CD14-positive monocyte (primary cell): Measurements from ENCODE around the gene MIEF1. TPM values are rescaled to one million over a fixed set of nuclear protein-coding genes. Genes with fewer than 3 reads are reported as not detected.

ENCODE experiments used
- DNase-seq, 3 donors: peaks; one replicate each; pipeline ENCODE4 v3.0.0-alpha.2; 2011 to 2022
- H2AFZ ChIP-seq: 2 replicates; pipeline ENCODE4 v1.6.0; 2012; ENCODE audit warnings: mild to moderate bottlenecking, low read depth, low read length, inconsistent platforms; ENCODE audit not compliant: insufficient read depth, poor library complexity, severe bottlenecking
- H3K27ac ChIP-seq, 2 donors: 1 replicate in 1 of 2; 2 replicates in 1 of 2; pipeline ENCODE4 v1.5.1; 2012 to 2013; ENCODE audit warnings: low read length in 2 of 2, control low read depth in 1 of 2, inconsistent platforms in 1 of 2, low read depth in 1 of 2, mild to moderate bottlenecking in 1 of 2
- H3K27me3 ChIP-seq, 2 donors: one replicate each; pipeline versions ENCODE4 v1.6.0 to v1.6.1; 2011 to 2013; ENCODE audit warnings: low read length in 2 of 2; ENCODE audit not compliant: control insufficient read depth in 2 of 2, insufficient read depth in 2 of 2
- H3K36me3 ChIP-seq, 2 donors: replicated peaks in 1 of 2; 1 replicate in 1 of 2; 2 replicates in 1 of 2; pipeline versions ENCODE4 v1.5.1 to v1.6.1; 2012 to 2013; ENCODE audit warnings: low read length in 2 of 2, control low read depth in 1 of 2, inconsistent platforms in 1 of 2, mild to moderate bottlenecking in 1 of 2; ENCODE audit not compliant: insufficient read depth in 2 of 2, control insufficient read depth in 1 of 2
- H3K4me1 ChIP-seq, 2 donors: 1 replicate in 1 of 2; 2 replicates in 1 of 2; pipeline versions ENCODE4 v1.5.1 to v1.6.1; 2012 to 2013; ENCODE audit warnings: low read length in 2 of 2, control low read depth in 1 of 2, inconsistent platforms in 1 of 2, mild to moderate bottlenecking in 1 of 2, moderate library complexity in 1 of 2; ENCODE audit not compliant: insufficient read depth in 2 of 2, control insufficient read depth in 1 of 2
- H3K4me2 ChIP-seq: replicated peaks from 2 replicates; pipeline ENCODE3; 2012; ENCODE audit warnings: low read length, moderate library complexity, mild to moderate bottlenecking; ENCODE audit not compliant: poor library complexity, severe bottlenecking; ENCODE audit errors: extremely low read depth
- H3K4me3 ChIP-seq, 3 experiments: fragments of 200-600 bp in 1 of 3; sonication (generic) in 1 of 3; replicated peaks in 1 of 3; 1 replicate in 2 of 3; 2 replicates in 1 of 3; pipeline ENCODE4 v1.5.1; 2011 to 2013; ENCODE audit warnings: low read length in 3 of 3, mild to moderate bottlenecking in 3 of 3, control low read depth in 2 of 3, low read depth in 2 of 3, inconsistent platforms in 1 of 3, moderate library complexity in 1 of 3
- H3K79me2 ChIP-seq: 2 replicates; pipeline ENCODE4 v1.6.0; 2012; ENCODE audit warnings: mild to moderate bottlenecking, control low read depth, inconsistent platforms, low read length, moderate library complexity; ENCODE audit not compliant: insufficient read depth
- H3K9ac ChIP-seq: 2 replicates; pipeline ENCODE4 v1.6.0; 2017; ENCODE audit warnings: low read length, mild to moderate bottlenecking; ENCODE audit not compliant: insufficient read depth, poor library complexity, severe bottlenecking
- H3K9me3 ChIP-seq, 2 donors: replicated peaks in 1 of 2; 1 replicate in 1 of 2; 2 replicates in 1 of 2; pipeline versions ENCODE4 v1.5.1 to v1.6.1; 2012 to 2013; ENCODE audit warnings: low read length in 2 of 2, control low read depth in 1 of 2; ENCODE audit not compliant: control insufficient read depth in 1 of 2, insufficient read depth in 1 of 2
- H4K20me1 ChIP-seq: 2 replicates; pipeline ENCODE4 v1.6.0; 2012; ENCODE audit warnings: mild to moderate bottlenecking, low read length, control low read depth, moderate library complexity; ENCODE audit not compliant: insufficient read depth
- H3K27ac Mint-ChIP-seq, 7 donors: one replicate each; pipeline ENCODE4 v1.8.0; 2020; ENCODE audit warnings: mild to moderate bottlenecking in 7 of 7, mixed read lengths in 7 of 7, moderate library complexity in 6 of 7, inconsistent platforms in 2 of 7
- H3K27me3 Mint-ChIP-seq, 3 donors: one replicate each; pipeline ENCODE4 v1.8.0; 2021 to 2022; ENCODE audit warnings: low read depth in 3 of 3, mild to moderate bottlenecking in 3 of 3, mixed read lengths in 3 of 3, moderate library complexity in 3 of 3, inconsistent platforms in 1 of 3
- H3K36me3 Mint-ChIP-seq, 2 donors: one replicate each; pipeline ENCODE4 v1.8.0; 2020; ENCODE audit warnings: mixed read lengths in 2 of 2, inconsistent platforms in 1 of 2, mild to moderate bottlenecking in 1 of 2
- H3K4me1 Mint-ChIP-seq: one replicate; pipeline ENCODE4 v1.8.0; 2020; ENCODE audit warnings: mild to moderate bottlenecking, mixed read lengths
- H3K4me3 Mint-ChIP-seq, 2 donors: one replicate each; pipeline ENCODE4 v1.8.0; 2020; ENCODE audit warnings: mild to moderate bottlenecking in 2 of 2, mixed read lengths in 2 of 2, moderate library complexity in 1 of 2
- H3K9me3 Mint-ChIP-seq, 7 donors: one replicate each; pipeline ENCODE4 v1.8.0; 2020 to 2022; ENCODE audit warnings: mixed read lengths in 7 of 7, mild to moderate bottlenecking in 6 of 7, moderate library complexity in 6 of 7, inconsistent platforms in 2 of 7
- WGBS: methylation state at CpG from one replicate; pipeline ENCODE4 v1.1.5; 2013; ENCODE audit warnings: missing lambda C conversion rate; ENCODE audit not compliant: insufficient coverage; 5-methylcytosine and 5-hydroxymethylcytosine counted together
- intact Hi-C, 2 donors: fragments of 100-400 bp; cut with micrococcal nuclease; formaldehyde crosslinking; loops; one replicate each; pipeline versions ENCODE4 v1.15.0 to v1.15.1; 2023
- polyA plus RNA-seq, 3 donors: library from polyadenylated mRNA; depleted of rRNA in 1 of 3; unstranded in 2 of 3; stranded (reverse) in 1 of 3; fragments of 300-500 nt in 2 of 3; fragments of >200 nt in 1 of 3; fragmentation: Illumina TruSeq in 2 of 3; gene quantifications; 1 replicate in 2 of 3; 2 replicates in 1 of 3; pipeline ENCODE4 v1.2.3, GENCODE V29; 2012 to 2021
- TF ChIP-seq, protein P1 (sequence below): fragments of 200-600 bp; IDR thresholded peaks from one replicate; pipeline ENCODE4 v1.8.0; 2022; ENCODE audit warnings: antibody characterized with exemption, mild to moderate bottlenecking

MIEF1 gene
- polyA plus RNA-seq, 3 donors = 9.4 to 14.0 (median 13.3) TPM

DNA sequence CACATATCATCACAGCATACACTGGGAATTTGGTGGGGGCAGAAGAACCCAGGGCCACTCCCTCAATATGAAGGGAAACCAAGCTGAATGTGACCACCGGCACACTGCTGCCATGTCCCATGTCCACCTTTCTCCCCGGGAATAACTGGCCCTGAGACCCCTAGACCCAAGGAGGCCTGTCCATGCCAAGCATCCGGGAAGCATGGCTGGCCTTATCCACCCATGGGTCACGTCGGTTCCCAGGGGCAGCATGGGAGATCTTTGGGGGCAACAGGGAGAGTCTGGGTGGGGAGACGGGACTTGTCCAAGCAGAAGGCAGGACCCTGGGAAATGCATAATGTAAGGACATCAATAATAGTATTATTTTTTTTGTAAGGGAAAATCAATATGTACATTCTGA is 10.4 kb upstream of the MIEF1 start:
- Histone ChIP-seq H3K4me2 (no peak overlapping the region), H3K27ac (no peak overlapping the region), H3K9ac (no peak overlapping the region), H3K9me3 (no peaks in the 10 kb centered on the region), H4K20me1 (no peaks in the 10 kb centered on the region), H3K4me3 (no peak overlapping the region), H3K79me2 (no peaks in the 10 kb centered on the region), H2AFZ (no peak overlapping the region), H3K27me3 (no peaks in the 10 kb centered on the region), H3K4me1 (peaks cover 30 to 43% of the 10 kb centered on the region in 2 donors), H3K36me3 (no peaks in the 10 kb centered on the region)
- 95% methylated on average over 4 of the region's 6 CpGs for WGBS
- intact Hi-C loops = loop anchor here (5.0 kb wide), 2 partner anchors 36 to 41 kb away; partner anchors contain the start of gene RPS19BP1 (in 1 of the 2)
- H3K4me1 Mint-ChIP-seq = peaks cover 44% of the 10 kb centered on the region
- H3K9me3 Mint-ChIP-seq = peaks cover 0 to 2% (median 0%) of the 10 kb centered on the region in 7 donors
- DNase-seq = no peak
- TF ChIP-seq, protein P1, sequence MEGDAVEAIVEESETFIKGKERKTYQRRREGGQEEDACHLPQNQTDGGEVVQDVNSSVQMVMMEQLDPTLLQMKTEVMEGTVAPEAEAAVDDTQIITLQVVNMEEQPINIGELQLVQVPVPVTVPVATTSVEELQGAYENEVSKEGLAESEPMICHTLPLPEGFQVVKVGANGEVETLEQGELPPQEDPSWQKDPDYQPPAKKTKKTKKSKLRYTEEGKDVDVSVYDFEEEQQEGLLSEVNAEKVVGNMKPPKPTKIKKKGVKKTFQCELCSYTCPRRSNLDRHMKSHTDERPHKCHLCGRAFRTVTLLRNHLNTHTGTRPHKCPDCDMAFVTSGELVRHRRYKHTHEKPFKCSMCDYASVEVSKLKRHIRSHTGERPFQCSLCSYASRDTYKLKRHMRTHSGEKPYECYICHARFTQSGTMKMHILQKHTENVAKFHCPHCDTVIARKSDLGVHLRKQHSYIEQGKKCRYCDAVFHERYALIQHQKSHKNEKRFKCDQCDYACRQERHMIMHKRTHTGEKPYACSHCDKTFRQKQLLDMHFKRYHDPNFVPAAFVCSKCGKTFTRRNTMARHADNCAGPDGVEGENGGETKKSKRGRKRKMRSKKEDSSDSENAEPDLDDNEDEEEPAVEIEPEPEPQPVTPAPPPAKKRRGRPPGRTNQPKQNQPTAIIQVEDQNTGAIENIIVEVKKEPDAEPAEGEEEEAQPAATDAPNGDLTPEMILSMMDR = no peak
- H3K36me3 Mint-ChIP-seq = no peaks in the 10 kb centered on the region
- H3K27me3 Mint-ChIP-seq = peaks cover 0 to 4% (median 3%) of the 10 kb centered on the region in 3 donors
- H3K27ac Mint-ChIP-seq = no peak overlapping the region
- no peak overlapping the region for H3K4me3 Mint-ChIP-seq

DNA sequence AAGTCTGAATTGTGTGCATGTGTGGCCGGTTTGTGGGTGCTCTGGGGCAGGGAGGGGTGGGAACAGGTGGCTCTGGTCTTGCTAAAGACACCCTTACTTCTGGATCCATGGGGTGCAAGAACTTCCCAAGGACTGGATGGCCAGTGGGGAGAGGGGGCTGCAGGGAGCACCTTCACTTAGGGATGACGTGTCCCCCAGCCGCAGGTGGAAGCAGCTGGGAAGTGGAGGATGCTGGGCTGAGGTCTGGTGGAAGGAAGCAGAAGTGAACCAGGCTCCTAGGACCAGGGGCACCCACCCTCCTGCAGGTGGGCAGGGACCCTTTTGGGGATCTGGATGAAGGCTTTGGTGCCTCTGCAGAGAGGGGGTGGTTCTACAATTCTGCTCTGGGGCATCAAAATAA is 9.9 kb upstream of the MIEF1 start:
- TF ChIP-seq, protein P1 = no peak
- Histone ChIP-seq H3K4me3 (no peak overlapping the region), H3K27ac (no peak overlapping the region), H3K4me2 (no peak overlapping the region), H2AFZ (no peak overlapping the region), H3K79me2 (no peaks in the 10 kb centered on the region), H3K9ac (no peak overlapping the region), H3K36me3 (no peaks in the 10 kb centered on the region), H4K20me1 (no peaks in the 10 kb centered on the region), H3K4me1 (peaks cover 30 to 44% of the 10 kb centered on the region in 2 donors), H3K9me3 (no peaks in the 10 kb centered on the region), H3K27me3 (no peaks in the 10 kb centered on the region)
- intact Hi-C loops = loop anchor here (5.0 kb wide), 2 partner anchors 35 to 40 kb away; partner anchors contain the start of gene RPS19BP1 (in 1 of the 2)
- Mint-ChIP-seq H3K27me3 (peaks cover 0 to 3% (median 3%) of the 10 kb centered on the region in 3 donors), H3K9me3 (peaks cover 0 to 2% (median 0%) of the 10 kb centered on the region in 7 donors), H3K36me3 (no peaks in the 10 kb centered on the region), H3K4me3 (no peak overlapping the region), H3K27ac (peak overlapping the region in 1 of 7 donors; percentile 45), H3K4me1 (peaks cover 45% of the 10 kb centered on the region)
- 20% methylated on average over 2 of the region's 3 CpGs for WGBS
- DNase-seq = no peak
